ENCODE results near the gene RNF152. TPM values are rescaled to one million over a fixed set of nuclear protein-coding genes. Genes with fewer than 3 reads are reported as not detected.

RNF152 gene
- total RNA-seq, 2 donors from 2014 or later, result 29.8 to 50.1 TPM

- TF ChIP-seq, protein P1, sequence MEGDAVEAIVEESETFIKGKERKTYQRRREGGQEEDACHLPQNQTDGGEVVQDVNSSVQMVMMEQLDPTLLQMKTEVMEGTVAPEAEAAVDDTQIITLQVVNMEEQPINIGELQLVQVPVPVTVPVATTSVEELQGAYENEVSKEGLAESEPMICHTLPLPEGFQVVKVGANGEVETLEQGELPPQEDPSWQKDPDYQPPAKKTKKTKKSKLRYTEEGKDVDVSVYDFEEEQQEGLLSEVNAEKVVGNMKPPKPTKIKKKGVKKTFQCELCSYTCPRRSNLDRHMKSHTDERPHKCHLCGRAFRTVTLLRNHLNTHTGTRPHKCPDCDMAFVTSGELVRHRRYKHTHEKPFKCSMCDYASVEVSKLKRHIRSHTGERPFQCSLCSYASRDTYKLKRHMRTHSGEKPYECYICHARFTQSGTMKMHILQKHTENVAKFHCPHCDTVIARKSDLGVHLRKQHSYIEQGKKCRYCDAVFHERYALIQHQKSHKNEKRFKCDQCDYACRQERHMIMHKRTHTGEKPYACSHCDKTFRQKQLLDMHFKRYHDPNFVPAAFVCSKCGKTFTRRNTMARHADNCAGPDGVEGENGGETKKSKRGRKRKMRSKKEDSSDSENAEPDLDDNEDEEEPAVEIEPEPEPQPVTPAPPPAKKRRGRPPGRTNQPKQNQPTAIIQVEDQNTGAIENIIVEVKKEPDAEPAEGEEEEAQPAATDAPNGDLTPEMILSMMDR (IDR thresholded peaks at IDR 0.05), result no peak
Measured at GRCh38 chr18:61853855-61854254, 39.0 kb downstream of the RNF152 start.

GRCh38 chr18:61852496-61852895 lies 40.3 kb downstream of the RNF152 start:
- H3K9ac ChIP-seq (ENCODE audit: low read depth in 2 of 2, low read length in 2 of 2), result no peak overlapping the region
- no peak overlapping the region for H3K4me3 ChIP-seq
- TF ChIP-seq, protein P1 (IDR thresholded peaks at IDR 0.05), result no peak
- no peaks in the 10 kb centered on the region for H3K4me1 ChIP-seq
- intact Hi-C loops (cut with DNase I), result no loop called here
- H3K27me3 ChIP-seq, result no peaks in the 10 kb centered on the region
- no peaks in the 10 kb centered on the region for H3K9me3 ChIP-seq
- no peak for DNase-seq
- H3K36me3 ChIP-seq, result no peaks in the 10 kb centered on the region
- H3K27ac ChIP-seq, result no peak overlapping the region

More at GRCh38 chr18:61853855-61854254, 39.0 kb downstream of the RNF152 start:
- Histone ChIP-seq H3K27ac (no peak overlapping the region), H3K4me1 (no peaks in the 10 kb centered on the region), H3K27me3 (no peaks in the 10 kb centered on the region), H3K36me3 (no peaks in the 10 kb centered on the region), H3K9ac (ENCODE audit: low read depth in 2 of 2, low read length in 2 of 2) (no peak overlapping the region), H3K4me3 (no peak overlapping the region), H3K9me3 (no peaks in the 10 kb centered on the region)
- intact Hi-C loops (cut with DNase I), result no loop called here
- DNase-seq, result no peak

GRCh38 chr18:61851940-61852451 lies 40.8 kb downstream of the RNF152 start:
- H3K9ac ChIP-seq (ENCODE audit: low read depth in 2 of 2, low read length in 2 of 2), result no peak overlapping the region
- intact Hi-C loops (cut with DNase I), result no loop called here
- no peak overlapping the region for H3K4me3 ChIP-seq
- no peaks in the 10 kb centered on the region for H3K4me1 ChIP-seq
- H3K36me3 ChIP-seq, result no peaks in the 10 kb centered on the region
- H3K9me3 ChIP-seq, result no peaks in the 10 kb centered on the region
- TF ChIP-seq, protein P1 (IDR thresholded peaks at IDR 0.05), result no peak
- H3K27ac ChIP-seq, result no peak overlapping the region
- H3K27me3 ChIP-seq, result no peaks in the 10 kb centered on the region
- no peak for DNase-seq

DNA sequence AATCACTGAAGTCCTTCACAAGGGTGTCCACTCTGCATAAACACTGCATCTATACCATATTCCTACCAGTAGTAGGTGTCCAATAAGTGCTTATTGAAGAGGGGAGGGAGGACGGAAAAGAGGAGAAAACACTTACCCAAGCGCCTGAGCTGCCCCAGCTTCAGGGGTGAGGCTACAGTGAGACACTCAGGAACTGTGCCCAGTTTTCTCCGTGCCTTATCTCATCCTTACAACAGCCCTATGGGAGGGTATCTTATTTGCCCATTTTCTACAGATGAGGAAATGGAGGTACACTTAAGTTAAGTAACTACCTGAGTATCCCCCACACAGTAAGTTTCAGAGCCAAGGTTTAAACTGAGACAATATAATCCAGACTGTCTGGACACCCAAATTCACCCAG lies 41.5 kb downstream of the RNF152 start:
- no peaks in the 10 kb centered on the region for H3K9me3 ChIP-seq
- H3K27ac ChIP-seq, result no peak overlapping the region
- H3K4me1 ChIP-seq, result no peaks in the 10 kb centered on the region
- DNase-seq, result no peak
- TF ChIP-seq, protein P1 (IDR thresholded peaks at IDR 0.05), result no peak
- no peak overlapping the region for H3K4me3 ChIP-seq
- H3K36me3 ChIP-seq, result no peaks in the 10 kb centered on the region
- H3K27me3 ChIP-seq, result no peaks in the 10 kb centered on the region
- no peak overlapping the region for H3K9ac ChIP-seq (ENCODE audit: low read depth in 2 of 2, low read length in 2 of 2)
- intact Hi-C loops (cut with DNase I), result no loop called here

DNA sequence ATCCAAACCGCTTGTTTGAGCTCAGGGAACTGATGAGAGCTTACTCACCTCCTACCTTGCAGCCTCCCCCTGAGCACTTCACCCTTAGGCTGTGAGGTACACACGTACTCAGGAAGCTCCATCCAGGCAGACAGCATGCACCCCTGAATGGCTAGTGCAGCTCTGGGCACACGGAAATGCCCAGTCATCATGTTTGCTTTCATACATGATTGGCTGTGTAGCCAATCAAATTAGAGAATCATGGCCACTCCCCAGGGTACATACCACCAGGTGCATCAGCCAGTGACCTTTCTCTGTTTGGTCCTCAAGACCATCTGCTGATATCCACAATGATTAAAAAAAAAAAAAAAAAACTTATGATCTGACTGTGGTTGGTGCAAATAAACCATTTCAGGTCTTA lies 42.1 kb downstream of the RNF152 start:
- Histone ChIP-seq H3K4me3 (no peak overlapping the region), H3K9ac (ENCODE audit: low read depth in 2 of 2, low read length in 2 of 2) (no peak overlapping the region), H3K36me3 (no peaks in the 10 kb centered on the region), H3K4me1 (no peaks in the 10 kb centered on the region), H3K9me3 (no peaks in the 10 kb centered on the region), H3K27ac (no peak overlapping the region), H3K27me3 (no peaks in the 10 kb centered on the region)
- TF ChIP-seq, protein P1 (IDR thresholded peaks at IDR 0.05), result no peak
- no peak for DNase-seq
- intact Hi-C loops (cut with DNase I), result no loop called here
